AG20443 (cell line): ENCODE results near the gene STOML1.
"Not testable (repeated sequence)": the region's sequence is repeated elsewhere in the genome, so short reads cannot be mapped to it uniquely, and the experiment has no call there.

Source experiments
- DNase-seq: peaks from one replicate; pipeline ENCODE4 v3.0.0; 2012; ENCODE audit warnings: low spot score, mixed read lengths

Gene STOML1

GRCh38 chr15:73960472-73961070 lies 31.5 kb downstream of the STOML1 start:
- DNase-seq: not testable (repeated sequence)

- no peak for DNase-seq
Observed at GRCh38 chr15:73959801-73960200, 32.3 kb downstream of the STOML1 start.

GRCh38 chr15:73959012-73959581 lies 33.0 kb downstream of the STOML1 start:
- DNase-seq: no peak

- DNase-seq: no peak
Observed at GRCh38 chr15:73957785-73958184, 34.3 kb downstream of the STOML1 start.

GRCh38 chr15:73957276-73957675 lies 34.8 kb downstream of the STOML1 start:
- DNase-seq: no peak

- peak; percentile 96 for DNase-seq
Observed at GRCh38 chr15:73956743-73957135, 35.4 kb downstream of the STOML1 start.

GRCh38 chr15:73955861-73956742 lies 36.0 kb downstream of the STOML1 start:
- DNase-seq: no peak

- DNase-seq: no peak
Observed at GRCh38 chr15:73955326-73955725, 36.8 kb downstream of the STOML1 start.

- DNase-seq: no peak
Observed at GRCh38 chr15:73954188-73955145, 37.6 kb downstream of the STOML1 start.

GRCh38 chr15:73952913-73953750 lies 39.0 kb downstream of the STOML1 start:
- no peak for DNase-seq

GRCh38 chr15:73952171-73952912 lies 39.8 kb downstream of the STOML1 start:
- DNase-seq: no peak

GRCh38 chr15:73951601-73952000 lies 40.5 kb downstream of the STOML1 start:
- no peak for DNase-seq

GRCh38 chr15:73950831-73951561 lies 41.1 kb downstream of the STOML1 start:
- peak; percentile 96 for DNase-seq

GRCh38 chr15:73950479-73950830 lies 41.6 kb downstream of the STOML1 start:
- no peak for DNase-seq

GRCh38 chr15:73949496-73949895 lies 42.6 kb downstream of the STOML1 start:
- DNase-seq: no peak

- DNase-seq: no peak
Observed at GRCh38 chr15:73948982-73949381, 43.1 kb downstream of the STOML1 start.

GRCh38 chr15:73948396-73948795 lies 43.7 kb downstream of the STOML1 start:
- DNase-seq: no peak

- DNase-seq: no peak
Observed at GRCh38 chr15:73947651-73948050, 44.4 kb downstream of the STOML1 start.

GRCh38 chr15:73946795-73947370 lies 45.2 kb downstream of the STOML1 start:
- DNase-seq: no peak
